HG03354 (cell line): ENCODE results near the gene ATP5IF1.

Experiments used
- ATAC-seq: cut with Tn5 transposase; IDR thresholded peaks from one replicate; pipeline ENCODE4 v1.9.1; 2021; ENCODE audit warnings: mild to moderate bottlenecking; ENCODE audit not compliant: unreplicated experiment, poor library complexity, severe bottlenecking

Gene ATP5IF1

GRCh38 chr1:28233264-28233606 lies 2.7 kb upstream of the ATP5IF1 start:
- ATAC-seq, result no peak

GRCh38 chr1:28236656-28237322 lies 865 bp downstream of the ATP5IF1 start:
- ATAC-seq, result no peak

- ATAC-seq, result no peak
Measured at GRCh38 chr1:28239004-28239403, 3.1 kb downstream of the ATP5IF1 start.

DNA sequence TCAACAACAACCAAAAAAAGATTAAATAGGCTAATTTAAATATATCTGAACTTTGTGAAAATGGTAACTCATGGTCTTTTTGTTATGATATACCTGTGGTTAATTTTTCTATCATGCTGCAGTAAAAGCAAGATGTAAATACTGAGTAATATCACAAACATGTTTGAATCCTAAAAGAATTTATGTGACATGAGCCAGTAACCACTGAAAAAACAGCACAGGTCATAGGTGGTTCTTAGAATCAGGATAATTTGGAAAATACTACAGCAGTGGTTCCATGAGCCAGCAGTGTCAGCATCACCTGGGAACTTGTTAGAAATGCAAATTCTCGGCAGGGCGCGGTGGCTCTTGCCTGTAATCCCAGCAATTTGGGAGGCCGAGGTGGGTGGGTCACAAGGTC lies 4.1 kb downstream of the ATP5IF1 start:
- ATAC-seq, result no peak

DNA sequence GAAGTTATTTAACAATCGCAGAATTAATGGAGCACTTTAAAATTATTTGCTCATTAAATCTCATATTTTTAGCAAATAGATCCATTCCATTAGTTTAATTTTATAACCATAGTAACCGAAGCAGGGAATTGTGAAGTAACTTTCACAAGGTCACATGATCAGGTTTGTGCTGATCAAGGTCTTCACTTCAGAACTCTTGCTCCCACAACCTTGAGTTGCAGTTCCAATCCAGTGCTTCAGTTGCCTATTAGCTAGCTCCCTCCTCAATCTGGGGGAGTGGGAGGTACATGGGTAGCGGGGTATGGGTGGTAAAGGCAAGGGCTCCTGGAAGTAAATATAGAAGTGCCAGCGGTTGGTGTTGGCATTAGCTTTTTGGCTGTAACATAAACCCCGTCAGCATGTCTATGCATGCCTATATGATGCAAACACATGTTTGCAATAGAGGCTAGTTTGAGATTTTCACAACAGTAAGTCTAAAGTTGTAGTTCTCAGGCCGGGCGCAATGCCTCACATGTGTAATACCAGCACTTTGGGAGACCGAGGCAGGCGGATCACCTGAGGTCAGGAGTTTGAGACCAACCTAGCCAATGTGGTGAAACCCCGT lies 5.8 kb downstream of the ATP5IF1 start:
- no peak for ATAC-seq

- ATAC-seq, result no peak
Measured at GRCh38 chr1:28243685-28244311, 7.9 kb downstream of the ATP5IF1 start.

- ATAC-seq, result peak; percentile 31
Measured at GRCh38 chr1:28244549-28245251, 8.8 kb downstream of the ATP5IF1 start.

DNA sequence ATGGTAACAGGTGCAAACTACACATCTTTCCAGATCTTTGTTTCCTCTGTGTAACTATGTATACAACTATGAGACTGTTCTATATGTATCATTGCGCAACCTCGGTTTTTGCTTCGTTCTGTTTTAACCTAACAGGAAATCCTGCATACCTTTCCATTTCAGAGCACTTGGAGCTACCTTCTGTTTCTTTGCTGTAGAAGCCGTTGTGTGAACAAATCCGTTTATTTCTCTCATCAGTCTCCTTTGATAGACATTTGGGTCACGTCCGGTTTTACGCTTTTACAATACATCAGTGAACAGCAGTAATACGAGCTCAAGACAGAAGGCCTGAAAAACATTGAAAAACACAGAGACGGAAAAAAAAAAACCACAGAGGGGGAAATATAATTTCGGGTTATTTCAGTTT lies 10.5 kb downstream of the ATP5IF1 start:
- ATAC-seq, result peak; percentile 31

GRCh38 chr1:28247612-28248272 lies 11.8 kb downstream of the ATP5IF1 start:
- ATAC-seq, result no peak

GRCh38 chr1:28248273-28249012 lies 12.5 kb downstream of the ATP5IF1 start:
- ATAC-seq, result peak; percentile 22

GRCh38 chr1:28249013-28249865 lies 13.3 kb downstream of the ATP5IF1 start:
- no peak for ATAC-seq

GRCh38 chr1:28249866-28250295 lies 14.0 kb downstream of the ATP5IF1 start:
- no peak for ATAC-seq

DNA sequence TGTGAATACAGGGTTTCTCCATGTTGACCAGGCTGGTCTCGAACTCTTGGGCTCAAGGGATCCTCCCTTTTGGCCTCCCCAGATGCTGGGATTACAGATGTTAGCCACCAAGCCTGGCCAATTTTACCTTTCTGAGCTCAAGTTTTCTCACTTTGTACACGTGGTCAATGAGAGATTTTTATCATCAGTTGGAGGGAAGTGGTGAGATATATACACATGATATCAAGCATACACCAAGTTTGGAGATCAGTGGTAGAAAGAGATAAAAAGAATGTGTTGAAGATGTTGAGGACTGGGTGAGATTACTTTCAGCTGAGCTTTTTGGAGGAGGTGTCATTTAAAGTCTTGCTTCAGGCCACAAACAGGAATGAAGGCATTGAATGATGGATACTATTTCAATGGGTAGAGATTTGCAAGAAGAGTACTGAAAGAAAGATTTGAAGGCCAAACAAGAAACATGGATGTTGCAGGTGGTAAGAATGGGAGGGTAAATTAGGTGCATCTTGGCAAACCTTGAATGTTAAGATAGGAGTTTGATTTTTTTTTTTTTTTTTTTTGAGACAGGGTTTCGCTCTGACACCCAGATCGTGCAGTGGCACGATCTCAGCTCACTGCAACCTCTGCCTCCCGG lies 20.4 kb downstream of the ATP5IF1 start:
- ATAC-seq, result no peak

- ATAC-seq, result no peak
Measured at GRCh38 chr1:28257736-28258135, 21.8 kb downstream of the ATP5IF1 start.

DNA sequence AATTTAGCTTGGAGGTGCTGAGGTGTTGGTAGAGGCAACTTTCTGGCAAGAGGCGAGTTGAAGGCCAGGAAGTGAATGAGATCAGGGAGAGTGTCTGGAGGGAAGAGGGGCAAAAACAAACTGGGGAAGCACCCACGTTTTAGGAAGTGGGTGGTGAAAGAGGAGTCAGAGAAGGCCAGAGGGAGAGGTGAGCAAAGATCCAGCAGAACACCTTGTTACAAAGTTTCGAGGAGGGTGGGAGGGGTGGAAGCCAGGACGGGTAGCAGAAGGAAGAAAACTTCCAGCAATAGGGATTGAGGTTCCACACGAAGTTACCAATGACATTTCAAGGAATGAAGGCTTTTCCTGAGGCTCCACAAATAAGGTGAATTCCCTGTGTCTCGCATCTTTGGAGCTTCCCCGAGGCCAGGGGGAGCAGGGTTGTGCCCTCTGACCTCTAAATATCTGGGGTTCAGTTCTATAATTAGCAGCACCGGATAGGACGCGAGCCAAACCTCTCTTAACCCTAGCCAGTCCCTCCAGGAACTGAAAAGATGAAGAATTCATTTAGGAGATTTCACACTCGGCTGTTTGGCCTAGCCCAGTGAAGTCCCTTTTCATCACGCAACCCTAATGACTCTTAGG lies 22.8 kb downstream of the ATP5IF1 start:
- no peak for ATAC-seq

DNA sequence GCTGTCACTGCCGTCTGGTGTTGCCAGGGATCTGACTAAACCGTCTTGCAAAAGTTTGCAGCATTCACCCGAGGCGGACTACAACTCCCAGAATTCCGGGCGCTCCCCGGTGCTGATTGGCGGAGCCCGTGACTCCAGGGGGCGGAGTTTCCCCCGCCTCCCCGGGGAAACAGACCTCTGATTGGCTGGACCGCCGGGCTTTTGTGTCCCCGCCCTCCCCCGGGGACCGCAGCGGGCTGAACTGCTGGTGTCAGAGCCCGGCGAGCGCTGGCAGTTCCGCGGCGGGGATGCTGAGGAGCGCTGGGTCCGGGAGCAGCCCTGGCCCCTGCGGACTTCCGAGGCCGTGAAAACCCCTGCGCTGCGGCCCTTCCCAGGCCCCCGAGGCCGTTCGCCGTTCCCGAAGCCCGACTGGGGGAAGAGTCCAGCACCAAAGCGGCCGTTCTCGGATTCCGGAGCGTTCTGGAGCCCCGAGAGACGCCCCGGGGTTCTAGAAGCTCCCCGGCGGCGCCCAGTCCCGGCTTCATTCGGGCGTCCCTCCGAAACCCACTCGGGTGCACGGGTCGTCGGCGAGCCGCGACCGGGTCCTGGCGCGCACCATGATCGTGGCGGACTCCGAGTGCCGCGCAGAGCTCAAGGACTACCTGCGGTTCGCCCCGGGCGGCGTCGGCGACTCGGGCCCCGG lies 23.5 kb downstream of the ATP5IF1 start, which contains the start of gene SESN2:
SESN2 (plus strand) TSS at position 267 of the 682 bp plus-strand sequence; CDS start at position 597, 330 bp downstream.
- ATAC-seq, result peak; percentile 93
